Amniotic stem cell (primary cell): ENCODE data around the gene BEX5.
"Not testable (repeated sequence)": the region's sequence is repeated elsewhere in the genome, so short reads cannot be mapped to it uniquely, and the experiment has no call there.

Experiments
- DNase-seq: peaks from one replicate; lab custom pipeline; 2025; lab: John Stamatoyannopoulos, UW

The BEX5 gene

DNA sequence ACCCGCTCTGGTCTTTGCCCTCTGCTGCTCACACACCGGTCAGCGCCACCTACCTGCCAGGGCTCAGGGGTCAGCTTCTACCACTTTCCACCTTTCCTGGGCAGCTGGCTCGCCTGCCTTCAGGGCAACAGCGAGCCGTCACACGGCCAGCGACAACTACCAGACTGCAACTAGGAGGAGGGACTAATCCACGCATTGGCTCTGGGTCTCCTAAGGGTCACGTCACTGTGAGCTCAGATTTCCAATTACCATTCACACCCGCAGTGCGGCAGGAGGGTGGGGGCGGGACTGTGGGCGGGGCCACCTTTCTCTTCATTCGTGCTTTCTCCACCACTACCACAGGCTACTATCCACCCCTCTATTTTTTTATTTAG, at the start of gene BEX5:
BEX5 (minus strand) TSS at position 172 of the 374 bp plus-strand sequence. CDS start 1,712 bp downstream, outside the sequence.
- DNase-seq = no peak

DNA sequence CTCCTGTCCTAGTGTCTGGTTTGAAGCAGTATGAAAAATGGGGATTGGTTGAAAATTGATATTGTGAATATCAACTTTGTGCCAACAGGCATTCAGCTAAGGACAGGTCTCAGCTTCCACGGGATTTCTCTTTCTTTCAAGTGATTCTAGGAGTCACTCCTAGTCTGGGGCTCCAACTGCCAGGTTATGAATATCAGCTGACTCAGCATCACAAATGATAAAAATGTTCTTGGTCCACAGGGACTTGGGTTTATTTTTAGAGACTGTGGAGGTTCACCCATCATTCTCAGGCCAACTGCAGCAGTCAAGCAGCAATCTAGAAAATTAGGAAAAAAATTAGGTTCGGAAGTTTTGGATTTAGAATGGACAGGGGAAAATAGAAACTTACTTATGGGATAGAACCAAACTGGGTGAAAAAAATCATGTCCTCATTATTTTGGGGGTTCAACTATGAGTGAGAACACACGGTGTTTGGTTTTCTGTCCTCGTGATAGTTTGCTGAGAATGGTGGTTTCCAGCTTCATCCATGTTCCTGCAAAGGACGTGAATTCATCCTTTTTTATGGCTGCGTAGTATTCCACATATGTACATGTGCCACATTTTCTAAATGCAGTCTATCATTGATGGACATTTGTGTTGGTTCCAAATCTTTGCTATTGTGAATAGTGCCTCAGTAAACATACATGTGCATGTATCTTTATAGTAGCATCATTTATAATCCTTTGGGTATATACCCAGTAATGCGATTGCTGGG, 30.4 kb upstream of the BEX5 start:
- DNase-seq = no peak

DNA sequence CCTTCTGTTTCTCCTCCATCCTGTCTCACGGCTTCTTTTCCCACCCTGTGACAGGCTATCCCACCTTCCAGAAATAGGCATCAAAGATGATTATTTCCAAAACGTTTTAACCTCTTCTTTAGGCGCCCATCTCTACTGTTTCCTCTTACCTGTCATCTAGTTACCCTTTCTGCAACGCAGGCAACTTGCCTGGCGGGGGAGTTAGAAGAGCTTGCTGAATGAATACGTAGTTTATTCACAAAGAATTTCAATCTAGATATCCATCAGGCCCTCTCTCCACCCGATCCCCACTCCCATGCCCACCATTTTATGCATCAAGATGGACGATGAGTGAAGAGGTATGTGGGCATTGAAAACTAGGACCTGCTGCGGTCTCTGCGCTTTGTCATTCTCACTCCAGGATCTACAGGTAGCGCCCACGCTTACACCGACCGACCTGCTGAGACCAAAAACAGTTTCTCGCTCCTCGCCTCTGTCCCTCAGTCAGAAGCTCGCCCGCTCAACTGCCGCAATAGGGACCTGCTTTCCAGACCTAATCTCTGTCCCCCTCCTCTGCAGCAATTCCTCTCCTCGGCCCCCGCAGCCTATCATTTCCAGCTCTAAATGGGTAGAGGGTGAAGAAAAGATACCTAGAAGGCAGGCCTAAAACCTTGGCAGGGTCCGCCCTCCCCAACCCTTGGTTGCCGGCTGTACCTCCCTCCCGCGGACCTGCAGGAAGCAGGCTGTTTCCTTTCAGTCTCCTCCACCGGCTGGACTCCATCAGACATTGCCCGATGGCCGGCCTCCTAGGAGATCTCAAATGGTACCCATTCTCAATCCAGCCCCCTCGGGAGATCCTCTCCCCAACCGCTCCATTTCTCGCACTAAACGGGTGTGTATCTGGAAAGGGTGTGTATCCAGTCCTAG, 624 bp downstream of the BEX5 start:
- no peak for DNase-seq

DNA sequence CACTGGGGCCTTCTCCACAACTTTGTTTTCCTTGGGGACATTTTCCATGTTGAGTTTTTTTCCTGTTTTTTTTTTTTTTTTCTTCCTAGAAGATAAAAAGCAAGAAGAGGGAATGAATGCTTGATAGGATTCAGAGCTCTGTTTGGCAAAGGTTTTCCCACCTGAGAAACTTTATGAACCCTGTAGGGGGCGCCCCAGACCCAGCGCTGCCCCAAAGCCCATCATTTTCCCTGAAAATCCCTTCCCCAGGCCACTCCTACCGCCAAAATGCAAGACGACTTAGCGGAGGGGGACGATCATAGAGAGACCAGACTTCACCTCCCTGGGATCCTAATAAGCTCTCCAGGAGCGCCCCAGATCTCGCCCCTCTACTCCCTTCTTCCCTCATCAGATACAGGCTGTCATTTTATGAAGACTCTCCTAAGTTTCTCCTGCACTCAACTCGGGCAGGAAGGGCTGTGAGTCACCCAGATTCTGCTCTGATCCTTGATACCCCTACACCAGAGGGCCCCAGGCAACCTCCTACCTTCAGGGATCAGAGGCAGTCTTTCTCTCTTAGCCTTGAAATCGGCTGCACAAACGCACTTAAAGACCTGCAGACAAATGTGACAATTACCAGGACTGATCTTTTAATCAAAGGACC, 1.4 kb downstream of the BEX5 start:
- DNase-seq = no peak

DNA sequence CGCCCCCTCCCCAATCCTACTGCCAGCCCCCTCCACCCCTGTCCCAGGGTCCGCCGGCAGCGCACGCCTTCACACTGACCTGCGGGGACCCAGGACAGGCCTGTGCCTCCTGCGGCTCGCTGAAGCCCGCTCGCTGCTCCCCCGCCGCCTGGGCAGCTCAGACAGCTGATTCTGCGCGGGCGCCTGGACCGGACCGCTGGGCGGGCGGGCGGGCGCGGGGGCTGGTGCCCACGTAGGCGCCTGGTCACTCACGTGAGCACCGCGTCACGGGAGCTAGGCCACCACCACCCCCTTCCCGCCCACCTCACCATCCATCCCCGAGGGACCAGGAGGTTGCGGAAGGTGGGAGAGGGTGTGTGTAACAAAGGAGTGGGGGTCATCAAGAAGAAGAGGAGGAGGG, 13.5 kb downstream of the BEX5 start, which contains the start of gene TCEAL6:
TCEAL6 (minus strand) TSS at position 208 of the 400 bp plus-strand sequence.
- not testable (repeated sequence) for DNase-seq

DNA sequence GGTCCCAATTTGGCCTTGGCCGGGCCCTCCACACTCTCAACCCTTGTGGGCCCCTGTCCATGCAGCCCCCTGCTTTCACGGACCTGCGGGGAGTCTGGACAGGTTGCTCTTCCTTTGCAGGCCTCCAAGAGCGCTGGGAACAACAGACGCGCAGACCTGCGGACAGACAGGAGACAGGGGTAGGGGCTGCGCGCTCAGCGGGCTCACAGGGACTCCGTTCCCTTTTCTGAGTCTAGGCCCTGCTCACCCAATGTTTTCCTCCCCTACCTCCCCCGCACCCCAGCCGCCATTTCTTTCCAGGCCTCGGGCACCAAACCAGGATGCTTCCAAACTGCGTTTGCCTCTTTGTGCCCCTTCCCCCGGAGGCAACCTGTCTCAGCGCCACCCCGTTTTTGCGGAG, 14.1 kb downstream of the BEX5 start:
- not testable (repeated sequence) for DNase-seq

DNA sequence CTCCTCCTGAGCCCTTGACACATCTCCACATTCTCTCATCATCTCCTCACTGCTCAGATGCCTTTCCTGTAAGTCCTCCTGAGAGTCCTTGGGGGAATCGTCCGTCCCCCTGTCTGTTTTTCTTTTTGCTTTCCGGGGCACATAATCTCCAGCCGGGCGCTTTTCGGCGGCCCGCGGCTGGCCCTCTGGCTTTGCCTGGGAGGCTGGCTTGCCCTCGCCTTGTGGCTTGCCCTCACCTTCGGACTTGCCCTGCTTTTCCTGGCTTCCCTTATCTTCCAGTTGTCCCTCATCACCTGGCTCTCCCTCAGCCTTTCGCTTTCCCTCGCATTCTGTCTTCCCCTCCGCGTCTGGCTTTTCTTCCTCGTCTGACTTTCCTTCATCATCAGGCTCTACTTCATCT, 14.9 kb downstream of the BEX5 start:
- not testable (repeated sequence) for DNase-seq

DNA sequence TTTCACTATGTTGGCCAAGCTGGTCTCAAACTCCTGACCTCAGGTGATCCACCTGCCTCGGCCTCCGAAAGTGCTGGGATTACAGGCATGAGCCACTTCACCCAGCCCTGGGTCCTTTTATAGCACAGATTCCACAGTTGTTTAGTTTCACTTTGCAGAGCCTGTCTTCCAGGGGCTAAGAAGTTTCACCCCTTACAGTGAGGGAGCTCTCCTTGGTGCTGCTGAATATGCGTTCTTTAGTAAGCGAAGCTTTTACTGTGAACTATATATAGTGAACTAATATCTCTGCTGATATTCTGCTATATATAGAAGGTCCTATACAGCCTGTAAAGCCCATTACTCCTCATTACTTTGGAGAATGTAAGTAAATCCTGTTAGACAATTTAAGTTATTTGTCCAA, 17.7 kb downstream of the BEX5 start:
- no peak for DNase-seq

DNA sequence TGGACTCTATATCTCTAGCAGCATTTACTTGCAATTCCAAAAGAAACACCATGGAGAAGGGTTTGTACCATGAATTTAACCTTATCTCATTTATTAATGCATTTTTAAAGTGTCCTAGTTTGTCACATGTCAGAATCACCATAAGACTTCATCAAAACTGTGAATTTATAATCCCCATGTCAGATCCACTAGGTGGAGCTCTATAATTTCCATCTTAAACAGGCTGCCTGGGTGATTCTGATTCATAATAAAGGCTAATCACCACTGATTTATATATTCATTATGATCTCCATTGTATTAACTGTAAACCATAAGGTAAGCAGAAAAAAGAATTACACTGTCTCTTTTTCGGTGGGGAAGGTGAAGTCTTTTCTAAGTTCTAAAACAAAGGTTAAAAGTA, 26.3 kb downstream of the BEX5 start:
- no peak for DNase-seq

DNA sequence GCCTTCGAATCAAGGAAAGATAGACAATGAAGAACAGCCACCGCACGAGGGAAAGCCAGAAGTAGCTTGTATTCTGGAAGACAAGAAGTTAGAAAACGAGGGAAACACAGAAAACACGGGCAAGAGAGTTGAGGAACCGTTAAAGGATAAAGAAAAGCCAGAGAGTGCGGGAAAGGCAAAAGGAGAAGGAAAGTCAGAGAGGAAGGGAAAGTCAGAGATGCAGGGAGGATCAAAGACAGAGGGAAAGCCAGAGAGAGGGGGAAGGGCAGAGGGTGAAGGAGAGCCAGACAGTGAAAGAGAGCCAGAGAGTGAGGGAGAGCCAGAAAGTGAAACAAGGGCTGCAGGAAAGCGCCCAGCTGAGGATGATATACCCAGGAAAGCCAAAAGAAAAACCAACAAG, 28.9 kb downstream of the BEX5 start:
- no peak for DNase-seq

DNA sequence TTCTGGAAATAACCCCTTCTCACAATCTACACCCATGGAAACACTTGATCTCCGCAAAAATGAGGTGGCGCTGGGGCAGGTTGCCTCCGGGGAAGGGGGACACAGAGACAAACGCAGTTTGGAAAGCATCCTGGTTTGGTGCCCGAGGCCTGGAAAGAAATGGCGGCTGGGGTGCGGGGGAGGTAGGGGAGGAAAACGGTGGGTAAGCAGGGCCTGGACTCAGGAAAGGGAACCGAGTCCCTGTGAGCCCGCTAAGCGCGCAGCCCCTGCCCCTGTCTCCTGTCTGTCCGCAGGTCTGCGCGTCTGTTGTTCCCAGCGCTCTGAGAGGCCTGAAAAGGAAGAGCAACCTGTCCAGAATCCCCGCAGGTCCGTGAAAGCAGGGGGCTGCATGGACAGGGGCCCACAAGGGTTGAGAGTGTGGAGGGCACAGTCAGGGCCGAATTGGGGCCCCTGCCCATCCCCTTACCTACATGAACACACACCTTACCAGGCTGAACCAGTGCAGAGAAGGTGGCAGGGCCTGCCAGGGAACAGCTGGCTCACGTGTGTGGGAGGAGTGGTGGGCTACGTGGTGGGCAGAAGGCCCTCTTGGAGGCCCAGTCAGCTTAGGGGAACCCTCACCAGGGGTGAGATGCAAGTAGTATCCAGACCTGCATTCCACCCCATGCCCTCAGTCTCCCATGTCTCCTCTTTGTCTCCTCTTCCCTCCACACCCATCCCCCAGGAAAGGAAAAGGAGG, 29.5 kb downstream of the BEX5 start:
- not testable (repeated sequence) for DNase-seq

DNA sequence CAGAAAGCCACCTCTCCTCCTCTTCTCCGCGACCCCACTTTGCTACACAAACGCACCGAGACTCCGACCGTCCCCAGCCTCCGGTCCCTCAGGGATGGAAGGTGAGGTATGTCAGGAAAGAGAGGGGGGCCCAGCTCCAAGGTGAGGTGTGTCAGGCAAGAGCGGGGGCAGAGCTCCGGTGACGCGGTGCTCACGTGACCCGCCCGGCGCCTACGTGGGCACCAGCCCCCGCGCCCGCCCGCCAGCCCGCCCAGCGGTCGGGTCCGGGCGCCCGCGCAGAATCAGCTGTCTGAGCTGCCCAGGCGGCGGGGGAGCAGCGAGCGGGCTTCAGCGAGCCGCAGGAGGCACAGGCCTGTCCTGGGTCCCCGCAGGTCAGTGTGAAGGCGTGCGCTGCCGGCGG, 30.3 kb downstream of the BEX5 start, which contains the start of gene TCEAL2:
TCEAL2 (plus strand) TSS at position 244 of the 400 bp plus-strand sequence. CDS start 1,152 bp downstream, outside the sequence.
- DNase-seq = not testable (repeated sequence)

DNA sequence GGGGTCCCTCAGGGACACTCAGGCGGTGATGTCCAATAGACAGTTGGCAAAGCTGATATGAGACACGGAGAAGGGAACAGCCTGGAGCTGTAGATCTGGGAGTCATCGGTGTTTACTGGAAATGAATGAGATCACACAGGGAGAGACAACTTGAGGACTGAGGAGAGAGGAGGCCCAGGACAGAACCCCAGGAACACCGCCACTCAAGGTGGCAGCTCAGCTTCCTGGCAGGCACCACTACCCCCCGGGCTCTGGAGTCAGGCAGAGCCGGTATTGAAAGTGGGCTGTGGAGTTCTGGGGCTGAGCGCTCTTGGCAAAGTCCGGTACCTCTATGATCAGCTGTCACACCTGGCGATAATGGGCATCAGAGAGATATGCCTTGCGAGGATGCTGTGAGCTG, 30.8 kb downstream of the BEX5 start:
- not testable (repeated sequence) for DNase-seq

DNA sequence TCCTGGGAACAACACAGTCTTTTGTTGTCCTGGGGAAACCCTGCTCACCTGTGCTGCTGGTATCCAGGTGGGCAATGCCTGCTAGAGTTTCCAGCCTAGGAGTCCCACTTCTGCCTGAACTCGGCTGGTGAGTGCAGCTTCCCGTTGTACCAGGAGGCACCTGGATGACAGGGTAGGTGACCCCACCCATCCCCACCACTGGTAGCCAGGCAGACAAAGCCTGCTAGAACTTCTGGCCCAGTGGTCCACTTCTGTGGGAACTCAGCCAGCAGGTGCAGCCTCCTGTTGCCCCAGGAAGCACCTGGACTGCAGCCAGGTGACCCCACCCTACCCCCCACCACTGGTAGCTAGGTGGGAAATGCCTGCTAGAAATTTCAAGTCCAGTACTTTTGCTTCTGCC, 40.0 kb downstream of the BEX5 start:
- DNase-seq = no peak

DNA sequence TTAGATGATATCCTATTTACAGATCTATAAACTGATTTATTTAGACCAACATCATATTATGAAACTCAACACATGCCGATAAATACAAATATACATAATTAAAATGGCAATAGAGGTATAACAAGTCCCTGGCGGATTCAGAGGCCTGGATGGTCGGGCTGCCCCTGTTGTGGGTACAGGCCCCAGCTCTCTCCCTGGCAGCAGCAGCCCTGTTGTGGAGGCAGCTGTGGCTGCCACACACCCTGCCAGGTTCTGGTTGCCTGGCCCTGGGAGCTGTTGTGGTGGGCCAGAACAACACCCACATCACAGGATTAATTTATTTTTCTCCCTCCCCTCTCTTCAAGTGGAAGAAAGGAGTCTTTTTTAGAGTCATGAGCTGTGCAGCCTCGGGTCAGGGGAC, 42.4 kb downstream of the BEX5 start:
- DNase-seq = no peak
